Measurements from ENCODE around the gene RHBDF2.

- TF ChIP-seq CTCF (IDR thresholded peaks at IDR 0.05) (no peak), POLR2AphosphoS5 (IDR thresholded peaks at IDR 0.05) (no peak), POLR2A (IDR thresholded peaks at IDR 0.05) (no peak)
Observed at GRCh38 chr17:76490112-76490710, 11.0 kb downstream of the RHBDF2 start.
